ENCODE data around the gene PRKRIP1.

The PRKRIP1 gene

DNA sequence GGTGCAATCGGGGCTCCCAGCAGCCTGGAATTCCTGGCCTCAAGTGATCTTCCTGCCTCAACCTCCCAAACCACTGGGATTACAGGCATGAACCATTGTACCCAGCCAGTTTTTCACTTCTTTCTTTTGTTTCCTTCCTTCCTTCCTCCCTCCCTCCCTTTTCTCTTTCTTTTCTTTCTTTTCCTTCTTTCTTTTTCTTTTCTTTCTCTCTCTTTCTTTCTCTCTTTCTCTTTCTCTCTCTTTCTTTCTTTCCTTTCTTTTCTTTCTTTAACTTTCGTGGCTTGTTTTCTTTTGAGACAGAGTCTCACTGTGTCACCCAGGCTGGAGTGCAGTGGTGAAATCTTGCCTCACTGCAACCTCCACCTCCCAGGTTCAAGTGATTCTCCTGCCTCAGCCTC, 49.5 kb downstream of the PRKRIP1 start:
- Histone ChIP-seq H3K27ac (ENCODE audit: low read depth, low read length) (peak overlapping the region; percentile 97), H3K27me3 (ENCODE audit: low read length) (no peaks in the 10 kb centered on the region), H3K9ac (ENCODE audit: low read length) (peak overlapping the region; percentile 44), H3K9me3 (ENCODE audit: insufficient read depth, low read length) (no peaks in the 10 kb centered on the region), H3K79me2 (ENCODE audit: insufficient read depth, low read length) (no peaks in the 10 kb centered on the region; the same call in 1 of the 2 replicates), H2AFZ (ENCODE audit: low read depth, low read length, severe bottlenecking) (no peak overlapping the region), H3K4me2 (ENCODE audit: low read depth, low read length, poor library complexity, severe bottlenecking) (peak overlapping the region; percentile 54), H3K36me3 (ENCODE audit: low read length) (peaks cover 15% of the 10 kb centered on the region; the same call in 1 of the 2 replicates), H3K9me2 (replicated peaks; ENCODE audit: insufficient read depth, low read length) (no peaks in the 10 kb centered on the region), H3F3A (ENCODE audit: insufficient read depth) (peaks cover 54% of the 10 kb centered on the region), H3K4me3 (ENCODE audit: insufficient read depth, low read length, poor library complexity, severe bottlenecking) (peak overlapping the region; percentile 6), H4K20me1 (ENCODE audit: low read depth, low read length) (no peaks in the 10 kb centered on the region)
- no peak for TF ChIP-seq EZH2phosphoT487 (conservative IDR thresholded peaks at IDR 0.05; ENCODE audit: low read length)
- TF ChIP-seq, protein P1, sequence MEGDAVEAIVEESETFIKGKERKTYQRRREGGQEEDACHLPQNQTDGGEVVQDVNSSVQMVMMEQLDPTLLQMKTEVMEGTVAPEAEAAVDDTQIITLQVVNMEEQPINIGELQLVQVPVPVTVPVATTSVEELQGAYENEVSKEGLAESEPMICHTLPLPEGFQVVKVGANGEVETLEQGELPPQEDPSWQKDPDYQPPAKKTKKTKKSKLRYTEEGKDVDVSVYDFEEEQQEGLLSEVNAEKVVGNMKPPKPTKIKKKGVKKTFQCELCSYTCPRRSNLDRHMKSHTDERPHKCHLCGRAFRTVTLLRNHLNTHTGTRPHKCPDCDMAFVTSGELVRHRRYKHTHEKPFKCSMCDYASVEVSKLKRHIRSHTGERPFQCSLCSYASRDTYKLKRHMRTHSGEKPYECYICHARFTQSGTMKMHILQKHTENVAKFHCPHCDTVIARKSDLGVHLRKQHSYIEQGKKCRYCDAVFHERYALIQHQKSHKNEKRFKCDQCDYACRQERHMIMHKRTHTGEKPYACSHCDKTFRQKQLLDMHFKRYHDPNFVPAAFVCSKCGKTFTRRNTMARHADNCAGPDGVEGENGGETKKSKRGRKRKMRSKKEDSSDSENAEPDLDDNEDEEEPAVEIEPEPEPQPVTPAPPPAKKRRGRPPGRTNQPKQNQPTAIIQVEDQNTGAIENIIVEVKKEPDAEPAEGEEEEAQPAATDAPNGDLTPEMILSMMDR (IDR thresholded peaks at IDR 0.05; ENCODE audit: insufficient read depth, low read length, poor library complexity, severe bottlenecking) = no peak

DNA sequence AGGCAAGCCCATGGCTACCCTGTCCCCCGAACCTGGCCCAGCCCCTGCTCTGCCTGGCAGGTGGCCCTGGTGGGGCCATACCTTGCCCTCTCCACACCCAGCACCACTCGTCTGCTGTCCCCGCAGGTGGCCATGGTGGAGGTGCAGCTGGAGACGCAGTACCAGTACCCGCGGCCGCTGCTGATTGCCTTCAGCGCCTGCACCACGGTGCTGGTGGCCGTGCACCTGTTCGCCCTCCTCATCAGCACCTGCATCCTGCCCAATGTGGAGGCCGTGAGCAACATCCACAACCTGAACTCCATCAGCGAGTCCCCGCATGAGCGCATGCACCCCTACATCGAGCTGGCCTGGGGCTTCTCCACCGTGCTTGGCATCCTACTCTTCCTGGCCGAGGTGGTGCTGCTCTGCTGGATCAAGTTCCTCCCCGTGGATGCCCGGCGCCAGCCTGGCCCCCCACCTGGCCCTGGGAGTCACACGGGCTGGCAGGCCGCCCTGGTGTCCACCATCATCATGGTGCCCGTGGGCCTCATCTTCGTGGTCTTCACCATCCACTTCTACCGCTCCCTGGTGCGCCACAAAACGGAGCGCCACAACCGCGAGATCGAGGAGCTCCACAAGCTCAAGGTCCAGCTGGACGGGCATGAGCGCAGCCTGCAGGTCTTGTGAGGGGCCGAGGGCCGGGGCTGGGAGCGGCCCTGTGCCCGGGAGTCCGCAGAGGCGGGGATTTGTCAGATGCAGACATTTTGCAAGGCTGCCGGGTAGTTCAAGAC, 50.4 kb downstream of the PRKRIP1 start:
- peaks cover 46% of the 10 kb centered on the region for H3F3A ChIP-seq (ENCODE audit: insufficient read depth)
- no peaks in the 10 kb centered on the region; the same call in 1 of the 2 replicates for H3K79me2 ChIP-seq (ENCODE audit: insufficient read depth, low read length)
- peaks cover 15% of the 10 kb centered on the region; the same call in 1 of the 2 replicates for H3K36me3 ChIP-seq (ENCODE audit: low read length)
- H3K4me2 ChIP-seq (ENCODE audit: low read depth, low read length, poor library complexity, severe bottlenecking) = peak overlapping the region; percentile 54
- H3K9ac ChIP-seq (ENCODE audit: low read length) = peak overlapping the region; percentile 44
- H3K9me2 ChIP-seq (replicated peaks; ENCODE audit: insufficient read depth, low read length) = no peaks in the 10 kb centered on the region
- peak overlapping the region; percentile 97 for H3K27ac ChIP-seq (ENCODE audit: low read depth, low read length)
- no peak overlapping the region for H3K4me3 ChIP-seq (ENCODE audit: insufficient read depth, low read length, poor library complexity, severe bottlenecking)
- no peaks in the 10 kb centered on the region for H3K27me3 ChIP-seq (ENCODE audit: low read length)
- no peaks in the 10 kb centered on the region for H4K20me1 ChIP-seq (ENCODE audit: low read depth, low read length)
- H3K9me3 ChIP-seq (ENCODE audit: insufficient read depth, low read length) = no peaks in the 10 kb centered on the region
- TF ChIP-seq EZH2phosphoT487 (conservative IDR thresholded peaks at IDR 0.05; ENCODE audit: low read length) = no peak
- TF ChIP-seq, protein P1 (IDR thresholded peaks at IDR 0.05; ENCODE audit: insufficient read depth, low read length, poor library complexity, severe bottlenecking) = no peak
- H2AFZ ChIP-seq (ENCODE audit: low read depth, low read length, severe bottlenecking) = no peak overlapping the region

DNA sequence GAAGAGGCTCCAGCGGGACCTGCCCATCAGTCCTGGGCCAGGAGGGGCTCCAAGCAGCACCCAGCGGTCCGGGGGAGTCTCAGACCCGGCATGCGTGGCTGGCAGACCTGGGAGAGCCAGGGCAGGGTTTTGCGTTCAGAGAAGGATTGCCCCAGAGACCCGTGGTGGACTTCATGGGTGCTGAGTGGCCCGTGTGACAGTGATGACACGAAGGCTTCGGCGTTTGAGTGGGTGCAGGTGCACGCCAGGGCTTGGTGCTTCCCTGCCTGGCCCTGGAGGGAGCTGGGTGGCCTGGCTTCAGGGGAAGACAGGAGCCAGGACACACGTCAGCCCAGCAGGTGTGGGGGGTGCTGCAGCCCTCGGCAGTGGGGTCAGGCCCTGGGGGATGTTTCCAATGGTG, 51.1 kb downstream of the PRKRIP1 start:
- no peaks in the 10 kb centered on the region for H3K9me2 ChIP-seq (replicated peaks; ENCODE audit: insufficient read depth, low read length)
- no peaks in the 10 kb centered on the region; the same call in 1 of the 2 replicates for H3K79me2 ChIP-seq (ENCODE audit: insufficient read depth, low read length)
- peaks cover 38% of the 10 kb centered on the region for H3F3A ChIP-seq (ENCODE audit: insufficient read depth)
- H3K27me3 ChIP-seq (ENCODE audit: low read length) = no peaks in the 10 kb centered on the region
- TF ChIP-seq EZH2phosphoT487 (conservative IDR thresholded peaks at IDR 0.05; ENCODE audit: low read length) = no peak
- H3K9ac ChIP-seq (ENCODE audit: low read length) = no peak overlapping the region
- no peak overlapping the region for H3K4me3 ChIP-seq (ENCODE audit: insufficient read depth, low read length, poor library complexity, severe bottlenecking)
- no peak overlapping the region for H3K27ac ChIP-seq (ENCODE audit: low read depth, low read length)
- H3K36me3 ChIP-seq (ENCODE audit: low read length) = peaks cover 15% of the 10 kb centered on the region; the same call in 1 of the 2 replicates
- no peaks in the 10 kb centered on the region for H4K20me1 ChIP-seq (ENCODE audit: low read depth, low read length)
- H2AFZ ChIP-seq (ENCODE audit: low read depth, low read length, severe bottlenecking) = no peak overlapping the region
- H3K4me2 ChIP-seq (ENCODE audit: low read depth, low read length, poor library complexity, severe bottlenecking) = no peak overlapping the region
- no peaks in the 10 kb centered on the region for H3K9me3 ChIP-seq (ENCODE audit: insufficient read depth, low read length)

DNA sequence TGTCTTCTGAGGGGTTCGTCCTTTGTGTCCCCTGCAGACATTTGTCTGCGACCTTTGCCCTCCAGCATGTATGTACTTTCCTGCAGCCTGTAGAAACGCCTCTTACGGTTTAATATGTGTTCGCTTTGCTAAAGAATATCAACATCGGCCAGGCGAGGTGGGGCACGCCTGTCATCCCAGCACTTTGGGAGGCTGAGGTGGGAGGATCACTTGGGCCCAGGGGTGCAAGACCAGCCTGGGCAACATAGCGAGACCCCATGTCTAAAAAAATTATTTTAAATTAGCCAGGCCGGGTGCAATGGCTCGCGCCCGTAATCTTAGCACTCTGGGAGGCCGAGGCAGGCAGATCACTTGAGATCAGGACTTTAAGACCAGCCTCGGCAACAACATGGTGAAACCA, 53.0 kb downstream of the PRKRIP1 start:
- no peaks in the 10 kb centered on the region for H3K79me2 ChIP-seq (ENCODE audit: insufficient read depth, low read length)
- H3K9me3 ChIP-seq (ENCODE audit: insufficient read depth, low read length) = no peaks in the 10 kb centered on the region
- no peak overlapping the region for H3K4me3 ChIP-seq (ENCODE audit: insufficient read depth, low read length, poor library complexity, severe bottlenecking)
- peaks cover 20% of the 10 kb centered on the region for H3F3A ChIP-seq (ENCODE audit: insufficient read depth)
- no peak overlapping the region for H2AFZ ChIP-seq (ENCODE audit: low read depth, low read length, severe bottlenecking)
- TF ChIP-seq, protein P1 (IDR thresholded peaks at IDR 0.05; ENCODE audit: insufficient read depth, low read length, poor library complexity, severe bottlenecking) = no peak
- TF ChIP-seq EZH2phosphoT487 (conservative IDR thresholded peaks at IDR 0.05; ENCODE audit: low read length) = no peak
- H3K9me2 ChIP-seq (replicated peaks; ENCODE audit: insufficient read depth, low read length) = no peaks in the 10 kb centered on the region
- no peak overlapping the region for H3K27ac ChIP-seq (ENCODE audit: low read depth, low read length)
- no peak overlapping the region for H3K4me2 ChIP-seq (ENCODE audit: low read depth, low read length, poor library complexity, severe bottlenecking)
- H4K20me1 ChIP-seq (ENCODE audit: low read depth, low read length) = no peaks in the 10 kb centered on the region
- H3K36me3 ChIP-seq (ENCODE audit: low read length) = peaks cover 15% of the 10 kb centered on the region; the same call in 1 of the 2 replicates
- no peaks in the 10 kb centered on the region for H3K27me3 ChIP-seq (ENCODE audit: low read length)
- no peak overlapping the region for H3K9ac ChIP-seq (ENCODE audit: low read length)

Data from SU-DHL-6 (cell line).